Measurements from ENCODE around the gene ZNF580.
A peak's percentile ranks its signal among the peaks of the same experiment; 100 is the strongest.

The ZNF580 gene

GRCh38 chr19:55640577-55641425 lies at the start of gene ZNF580:
Gene ZNF580 (plus strand): TSS chr19:55641002. CDS start chr19:55642509, 1,507 bp downstream.
- peak within 1 kb of the TSS; percentile 80 for H3K4me3 ChIP-seq (ENCODE audit: low read depth, low read length)
- peaks cover 8% of the 10 kb centered on the region for H3K36me3 ChIP-seq (replicated peaks)
- no peak for TF ChIP-seq CTCF (IDR thresholded peaks at IDR 0.05; ENCODE audit: low read depth, low read length, missing control alignments)
- H3K27ac ChIP-seq = peak within 1 kb of the TSS; percentile 82
- peak; percentile 75 for DNase-seq
- in situ Hi-C loops (cut with HindIII; ENCODE audit: low pct_ligation_motif_present, low sequenced_read_pairs) = no loop called here
- H3K27me3 ChIP-seq (replicated peaks) = no peaks in the 10 kb centered on the region

GRCh38 chr19:55591555-55591954 lies 49.2 kb upstream of the ZNF580 start:
- Histone ChIP-seq H3K36me3 (replicated peaks) (peaks cover 28% of the 10 kb centered on the region), H3K27ac (no peak overlapping the region), H3K27me3 (replicated peaks) (no peaks in the 10 kb centered on the region), H3K4me3 (ENCODE audit: low read depth, low read length) (no peak overlapping the region)
- TF ChIP-seq CTCF (IDR thresholded peaks at IDR 0.05; ENCODE audit: low read depth, low read length, missing control alignments) = no peak
- no peak for DNase-seq
- in situ Hi-C loops (cut with HindIII; ENCODE audit: low pct_ligation_motif_present, low sequenced_read_pairs) = no loop called here

GRCh38 chr19:55592391-55593090 lies 48.3 kb upstream of the ZNF580 start:
- in situ Hi-C loops (cut with HindIII; ENCODE audit: low pct_ligation_motif_present, low sequenced_read_pairs) = no loop called here
- DNase-seq = no peak
- Histone ChIP-seq H3K4me3 (ENCODE audit: low read depth, low read length) (no peak overlapping the region), H3K27ac (no peak overlapping the region), H3K27me3 (replicated peaks) (no peaks in the 10 kb centered on the region), H3K36me3 (replicated peaks) (peaks cover 32% of the 10 kb centered on the region)
- no peak for TF ChIP-seq CTCF (IDR thresholded peaks at IDR 0.05; ENCODE audit: low read depth, low read length, missing control alignments)

GRCh38 chr19:55593096-55593772 lies 47.6 kb upstream of the ZNF580 start:
- peaks cover 32% of the 10 kb centered on the region for H3K36me3 ChIP-seq (replicated peaks)
- H3K4me3 ChIP-seq (ENCODE audit: low read depth, low read length) = no peak overlapping the region
- DNase-seq = no peak
- H3K27me3 ChIP-seq (replicated peaks) = no peaks in the 10 kb centered on the region
- TF ChIP-seq CTCF (IDR thresholded peaks at IDR 0.05; ENCODE audit: low read depth, low read length, missing control alignments) = no peak
- H3K27ac ChIP-seq = no peak overlapping the region
- in situ Hi-C loops (cut with HindIII; ENCODE audit: low pct_ligation_motif_present, low sequenced_read_pairs) = no loop called here

- no peak for TF ChIP-seq CTCF (IDR thresholded peaks at IDR 0.05; ENCODE audit: low read depth, low read length, missing control alignments)
- no peak overlapping the region for H3K4me3 ChIP-seq (ENCODE audit: low read depth, low read length)
- in situ Hi-C loops (cut with HindIII; ENCODE audit: low pct_ligation_motif_present, low sequenced_read_pairs) = no loop called here
- H3K27me3 ChIP-seq (replicated peaks) = no peaks in the 10 kb centered on the region
- H3K27ac ChIP-seq = no peak overlapping the region
- DNase-seq = no peak
- peaks cover 32% of the 10 kb centered on the region for H3K36me3 ChIP-seq (replicated peaks)
Observed at GRCh38 chr19:55594996-55595545, 45.7 kb upstream of the ZNF580 start.

All from brain microvascular endothelial cell (primary cell).